Measurements from ENCODE around the gene TCF3.
"Not testable (repeated sequence)": the region's sequence is repeated elsewhere in the genome, so short reads cannot be mapped to it uniquely, and the experiment has no call there.

Gene TCF3

DNA sequence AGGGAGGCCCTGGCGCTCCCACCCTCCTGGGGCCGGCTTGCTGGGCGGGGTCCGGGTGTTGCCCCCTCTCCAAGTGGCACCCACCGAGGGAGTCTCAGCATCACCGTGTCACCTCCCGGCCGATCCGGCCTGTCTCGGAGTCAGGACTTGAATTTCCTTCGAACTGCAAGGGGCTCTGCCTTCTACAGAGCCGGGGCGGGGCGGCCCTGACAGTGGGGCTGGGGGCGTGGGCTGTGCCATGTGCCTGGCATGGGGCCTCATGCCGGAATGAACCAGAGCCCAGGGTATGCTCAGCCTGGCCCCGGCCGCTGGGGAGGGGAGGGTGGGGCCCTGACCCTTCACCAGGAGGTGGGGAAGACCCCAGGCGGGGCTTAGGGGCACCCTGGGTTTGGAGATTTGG, 47.0 kb upstream of the TCF3 start:
- H3K9me3 ChIP-seq (ENCODE audit: insufficient read depth, low read depth, low read length): peaks cover 4% of the 10 kb centered on the region; the same call in 1 of the 2 replicates

DNA sequence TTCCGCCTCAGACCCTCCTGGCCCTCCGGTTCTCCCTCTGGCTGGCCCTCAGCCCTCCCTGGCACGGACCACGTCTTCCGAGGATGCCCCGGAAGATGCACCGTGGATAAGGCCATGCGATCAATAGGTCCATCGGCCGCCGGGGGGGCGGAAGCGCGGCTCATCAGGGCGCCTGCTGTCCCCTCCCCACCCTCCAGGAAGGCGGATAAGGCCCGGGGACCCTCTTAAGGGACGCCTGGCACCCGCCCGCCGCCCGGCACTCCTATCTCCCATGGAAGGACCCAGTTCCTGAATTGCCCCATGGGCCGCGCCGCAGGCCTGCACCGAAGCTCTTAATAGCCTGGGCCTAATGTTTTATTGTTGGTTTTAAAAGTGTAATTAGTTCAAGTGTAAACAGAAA, 46.2 kb upstream of the TCF3 start:
- H3K27me3 ChIP-seq (ENCODE audit: insufficient read depth, low read length, poor library complexity, severe bottlenecking): no peaks in the 10 kb centered on the region
- no peak overlapping the region for H3K9ac ChIP-seq (ENCODE audit: low read depth, low read length, poor library complexity, severe bottlenecking)
- peaks cover 3% of the 10 kb centered on the region for H3K4me1 ChIP-seq (ENCODE audit: insufficient read depth, low read length, poor library complexity, severe bottlenecking)
- no peaks in the 10 kb centered on the region for H3K79me2 ChIP-seq (ENCODE audit: insufficient read depth, low read length)
- H3K4me2 ChIP-seq (ENCODE audit: low read depth, low read length, poor library complexity, severe bottlenecking): no peak overlapping the region
- no peaks in the 10 kb centered on the region for H3F3A ChIP-seq (ENCODE audit: low read depth)
- no peaks in the 10 kb centered on the region for H4K20me1 ChIP-seq (ENCODE audit: insufficient read depth, low read length, poor library complexity, severe bottlenecking)
- peaks cover 4% of the 10 kb centered on the region; the same call in 1 of the 2 replicates for H3K9me3 ChIP-seq (ENCODE audit: insufficient read depth, low read depth, low read length)
- H3K36me3 ChIP-seq (ENCODE audit: insufficient read depth, low read length): no peaks in the 10 kb centered on the region
- no peak for TF ChIP-seq EZH2phosphoT487 (IDR thresholded peaks at IDR 0.05; ENCODE audit: borderline replicate concordance)
- TF ChIP-seq, protein P1, sequence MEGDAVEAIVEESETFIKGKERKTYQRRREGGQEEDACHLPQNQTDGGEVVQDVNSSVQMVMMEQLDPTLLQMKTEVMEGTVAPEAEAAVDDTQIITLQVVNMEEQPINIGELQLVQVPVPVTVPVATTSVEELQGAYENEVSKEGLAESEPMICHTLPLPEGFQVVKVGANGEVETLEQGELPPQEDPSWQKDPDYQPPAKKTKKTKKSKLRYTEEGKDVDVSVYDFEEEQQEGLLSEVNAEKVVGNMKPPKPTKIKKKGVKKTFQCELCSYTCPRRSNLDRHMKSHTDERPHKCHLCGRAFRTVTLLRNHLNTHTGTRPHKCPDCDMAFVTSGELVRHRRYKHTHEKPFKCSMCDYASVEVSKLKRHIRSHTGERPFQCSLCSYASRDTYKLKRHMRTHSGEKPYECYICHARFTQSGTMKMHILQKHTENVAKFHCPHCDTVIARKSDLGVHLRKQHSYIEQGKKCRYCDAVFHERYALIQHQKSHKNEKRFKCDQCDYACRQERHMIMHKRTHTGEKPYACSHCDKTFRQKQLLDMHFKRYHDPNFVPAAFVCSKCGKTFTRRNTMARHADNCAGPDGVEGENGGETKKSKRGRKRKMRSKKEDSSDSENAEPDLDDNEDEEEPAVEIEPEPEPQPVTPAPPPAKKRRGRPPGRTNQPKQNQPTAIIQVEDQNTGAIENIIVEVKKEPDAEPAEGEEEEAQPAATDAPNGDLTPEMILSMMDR (conservative IDR thresholded peaks at IDR 0.05; ENCODE audit: low read length): no peak
- H2AFZ ChIP-seq (ENCODE audit: low read length): no peak overlapping the region
- H3K9me2 ChIP-seq (replicated peaks; ENCODE audit: low read depth, low read length): no peaks in the 10 kb centered on the region
- H3K4me3 ChIP-seq (ENCODE audit: low read length, poor library complexity, severe bottlenecking): no peak overlapping the region

More for the DNA sequence above, 47.0 kb upstream of the TCF3 start:
- TF ChIP-seq EZH2phosphoT487 (IDR thresholded peaks at IDR 0.05; ENCODE audit: borderline replicate concordance): no peak
- TF ChIP-seq, protein P1 (conservative IDR thresholded peaks at IDR 0.05; ENCODE audit: low read length): no peak
- H3K9me2 ChIP-seq (replicated peaks; ENCODE audit: low read depth, low read length): no peaks in the 10 kb centered on the region
- no peaks in the 10 kb centered on the region for H4K20me1 ChIP-seq (ENCODE audit: insufficient read depth, low read length, poor library complexity, severe bottlenecking)
- H3K79me2 ChIP-seq (ENCODE audit: insufficient read depth, low read length): no peaks in the 10 kb centered on the region
- no peak overlapping the region for H2AFZ ChIP-seq (ENCODE audit: low read length)
- H3K36me3 ChIP-seq (ENCODE audit: insufficient read depth, low read length): no peaks in the 10 kb centered on the region
- H3K4me3 ChIP-seq (ENCODE audit: low read length, poor library complexity, severe bottlenecking): no peak overlapping the region
- H3K4me2 ChIP-seq (ENCODE audit: low read depth, low read length, poor library complexity, severe bottlenecking): no peak overlapping the region
- H3K9ac ChIP-seq (ENCODE audit: low read depth, low read length, poor library complexity, severe bottlenecking): no peak overlapping the region
- H3K27me3 ChIP-seq (ENCODE audit: insufficient read depth, low read length, poor library complexity, severe bottlenecking): no peaks in the 10 kb centered on the region
- H3F3A ChIP-seq (ENCODE audit: low read depth): no peaks in the 10 kb centered on the region
- peaks cover 3% of the 10 kb centered on the region for H3K4me1 ChIP-seq (ENCODE audit: insufficient read depth, low read length, poor library complexity, severe bottlenecking)

DNA sequence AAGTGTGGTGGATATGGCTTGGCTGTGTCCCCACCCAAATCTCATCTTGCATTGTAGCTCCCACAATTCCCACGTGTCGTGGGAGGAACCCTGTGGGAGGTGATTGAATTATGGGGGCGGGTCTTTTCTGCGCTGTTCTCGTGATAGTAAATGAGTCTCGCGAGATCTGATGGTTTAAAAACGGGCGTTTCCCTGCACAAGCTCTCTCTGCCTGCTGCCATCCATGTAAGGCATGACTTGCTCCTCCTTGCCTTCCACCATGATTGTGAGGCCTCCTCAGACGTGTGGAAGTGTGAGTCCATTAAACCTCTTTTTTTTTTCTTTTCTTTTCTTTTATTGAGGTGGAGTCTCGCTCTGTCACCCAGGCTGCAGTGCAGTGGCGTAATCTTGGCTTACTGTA, 43.1 kb upstream of the TCF3 start:
- not testable (repeated sequence) for H3K9me3 ChIP-seq (ENCODE audit: insufficient read depth, low read depth, low read length); H4K20me1 ChIP-seq (ENCODE audit: insufficient read depth, low read length, poor library complexity, severe bottlenecking); H3K4me1 ChIP-seq (ENCODE audit: insufficient read depth, low read length, poor library complexity, severe bottlenecking); H3K79me2 ChIP-seq (ENCODE audit: insufficient read depth, low read length); H3K4me2 ChIP-seq (ENCODE audit: low read depth, low read length, poor library complexity, severe bottlenecking); H3K4me3 ChIP-seq (ENCODE audit: low read length, poor library complexity, severe bottlenecking); H3K9me2 ChIP-seq (replicated peaks; ENCODE audit: low read depth, low read length); H3K9ac ChIP-seq (ENCODE audit: low read depth, low read length, poor library complexity, severe bottlenecking); H2AFZ ChIP-seq (ENCODE audit: low read length); H3K27me3 ChIP-seq (ENCODE audit: insufficient read depth, low read length, poor library complexity, severe bottlenecking); H3F3A ChIP-seq (ENCODE audit: low read depth); H3K36me3 ChIP-seq (ENCODE audit: insufficient read depth, low read length)

DNA sequence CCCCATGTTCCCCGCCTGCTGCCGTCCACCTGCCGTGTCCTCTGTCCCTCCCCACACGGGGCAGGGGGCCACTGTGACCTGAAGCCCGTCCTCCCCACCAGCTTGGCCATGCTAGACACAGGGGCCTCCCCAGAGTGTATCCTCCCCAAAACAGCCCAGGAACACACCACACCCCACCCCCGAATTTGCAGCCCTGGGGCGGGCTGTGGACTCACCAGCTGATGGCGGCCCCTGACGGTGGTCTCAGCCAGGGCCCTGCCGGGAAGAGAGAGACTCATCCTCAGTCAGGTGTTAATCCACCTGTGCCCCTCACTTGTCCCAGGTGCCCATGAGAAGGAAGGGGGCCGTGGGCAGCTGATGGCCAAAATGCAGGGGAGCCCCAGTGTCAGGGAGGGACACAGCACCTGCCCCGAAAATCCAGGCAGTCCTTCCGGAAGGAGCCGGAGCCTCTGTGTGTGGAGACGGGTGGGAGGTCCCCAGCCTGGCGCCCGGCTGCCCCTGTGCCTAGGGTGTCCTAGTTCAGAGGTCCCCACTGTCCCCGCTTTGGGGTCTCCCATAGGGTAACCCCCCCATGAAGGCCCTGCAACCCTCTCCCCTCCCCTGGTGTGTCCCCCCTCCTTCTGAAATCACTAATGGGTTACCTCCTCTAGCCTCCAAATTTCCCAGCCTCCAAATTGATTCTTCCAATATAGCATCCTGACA, 39.3 kb upstream of the TCF3 start:
- H3K79me2 ChIP-seq (ENCODE audit: insufficient read depth, low read length): no peaks in the 10 kb centered on the region
- H3K4me3 ChIP-seq (ENCODE audit: low read length, poor library complexity, severe bottlenecking): no peak overlapping the region
- no peaks in the 10 kb centered on the region for H4K20me1 ChIP-seq (ENCODE audit: insufficient read depth, low read length, poor library complexity, severe bottlenecking)
- H3K9me2 ChIP-seq (replicated peaks; ENCODE audit: low read depth, low read length): no peaks in the 10 kb centered on the region
- no peak overlapping the region for H2AFZ ChIP-seq (ENCODE audit: low read length)
- no peak for TF ChIP-seq EZH2phosphoT487 (IDR thresholded peaks at IDR 0.05; ENCODE audit: borderline replicate concordance)
- TF ChIP-seq, protein P1 (conservative IDR thresholded peaks at IDR 0.05; ENCODE audit: low read length): no peak
- H3F3A ChIP-seq (ENCODE audit: low read depth): no peaks in the 10 kb centered on the region
- no peaks in the 10 kb centered on the region for H3K36me3 ChIP-seq (ENCODE audit: insufficient read depth, low read length)
- peaks cover 4% of the 10 kb centered on the region; the same call in 1 of the 2 replicates for H3K9me3 ChIP-seq (ENCODE audit: insufficient read depth, low read depth, low read length)
- H3K27me3 ChIP-seq (ENCODE audit: insufficient read depth, low read length, poor library complexity, severe bottlenecking): no peaks in the 10 kb centered on the region
- H3K9ac ChIP-seq (ENCODE audit: low read depth, low read length, poor library complexity, severe bottlenecking): no peak overlapping the region
- H3K4me1 ChIP-seq (ENCODE audit: insufficient read depth, low read length, poor library complexity, severe bottlenecking): no peaks in the 10 kb centered on the region
- H3K4me2 ChIP-seq (ENCODE audit: low read depth, low read length, poor library complexity, severe bottlenecking): no peak overlapping the region
